T1000 (cell line): ENCODE data around the gene LGI1.

ENCODE experiments used
- DNase-seq: peaks from one replicate; lab custom pipeline; 2025; ENCODE audit warnings: mixed read lengths; lab: John Stamatoyannopoulos, UW

LGI1 gene

DNA sequence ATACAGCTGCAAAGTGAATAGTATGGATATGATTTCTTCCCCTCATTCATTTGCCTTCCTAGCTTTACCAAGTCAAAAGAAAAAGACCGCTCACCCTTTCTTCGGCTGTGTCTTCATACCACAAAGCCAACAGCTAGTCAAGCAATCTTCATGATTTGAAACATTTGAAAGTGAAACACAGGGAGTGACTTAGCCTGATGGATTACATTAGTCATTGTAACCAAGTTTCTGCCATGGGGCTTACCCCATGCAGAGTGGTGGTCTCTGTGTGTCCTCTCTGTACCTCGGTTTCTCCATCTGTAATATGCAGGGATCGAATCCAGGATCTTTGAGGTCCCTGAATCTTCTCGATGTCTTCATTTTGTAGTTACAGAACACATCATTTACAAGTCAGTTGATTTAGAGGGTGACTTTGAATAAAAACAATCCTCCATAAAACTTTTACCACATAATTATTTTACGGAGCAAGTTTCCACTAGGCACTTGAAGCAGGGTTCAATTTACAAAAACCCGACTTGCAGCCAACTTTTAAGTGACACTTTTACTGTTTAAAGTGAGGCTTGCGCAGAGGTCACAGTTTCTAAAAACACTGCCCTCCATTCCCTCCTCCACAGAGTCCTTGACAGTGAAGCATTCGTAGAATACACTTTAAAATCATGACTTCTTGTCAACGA, 2.2 kb upstream of the LGI1 start:
- no peak for DNase-seq

DNA sequence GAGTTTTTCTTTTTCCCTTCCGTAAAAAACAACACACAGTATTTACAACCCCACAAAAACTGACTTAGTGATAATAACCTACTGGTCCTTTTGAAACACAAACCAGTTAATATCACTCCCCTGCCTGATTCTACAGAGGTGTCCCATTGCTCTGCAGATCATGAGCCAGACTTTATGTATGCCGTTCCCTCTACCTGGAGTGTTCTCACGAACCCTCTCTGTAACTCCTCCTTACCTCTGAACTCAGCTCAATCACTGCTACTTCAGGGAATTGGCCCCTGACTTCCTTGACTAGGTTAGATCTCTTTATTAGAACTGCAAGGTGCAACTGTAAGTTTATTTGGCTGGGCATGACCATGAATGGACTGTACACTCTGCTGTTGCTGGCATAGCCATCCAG, 1.6 kb upstream of the LGI1 start:
- no peak for DNase-seq

- no peak for DNase-seq
Measured at GRCh38 chr10:93757136-93757535, 600 bp upstream of the LGI1 start.

GRCh38 chr10:93758508-93758885, 761 bp downstream of the LGI1 start:
- no peak for DNase-seq

DNA sequence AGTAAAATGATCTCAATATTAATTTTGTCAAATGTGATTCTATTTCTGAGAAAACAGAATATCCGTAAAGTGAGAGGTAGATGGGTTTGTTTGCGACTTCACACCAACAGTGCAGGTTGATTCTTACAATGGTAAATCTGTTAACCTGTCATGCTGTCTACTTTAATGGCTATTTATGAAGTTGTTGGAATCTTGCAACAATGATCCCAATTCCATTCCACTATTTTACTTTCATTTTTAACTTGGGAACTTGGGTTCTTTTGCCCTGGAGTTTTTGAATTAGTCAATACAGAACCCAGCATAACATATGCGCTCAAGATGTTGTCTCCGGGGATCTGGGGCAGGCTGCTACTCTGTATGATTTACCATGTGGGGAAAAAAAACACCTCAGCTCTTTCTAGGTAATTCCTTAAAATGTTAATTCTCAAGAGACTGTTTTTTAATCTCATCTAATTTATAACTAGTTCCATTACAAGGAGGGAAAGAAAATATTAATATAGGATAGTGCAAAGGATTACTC, 1.2 kb downstream of the LGI1 start:
- DNase-seq = no peak

DNA sequence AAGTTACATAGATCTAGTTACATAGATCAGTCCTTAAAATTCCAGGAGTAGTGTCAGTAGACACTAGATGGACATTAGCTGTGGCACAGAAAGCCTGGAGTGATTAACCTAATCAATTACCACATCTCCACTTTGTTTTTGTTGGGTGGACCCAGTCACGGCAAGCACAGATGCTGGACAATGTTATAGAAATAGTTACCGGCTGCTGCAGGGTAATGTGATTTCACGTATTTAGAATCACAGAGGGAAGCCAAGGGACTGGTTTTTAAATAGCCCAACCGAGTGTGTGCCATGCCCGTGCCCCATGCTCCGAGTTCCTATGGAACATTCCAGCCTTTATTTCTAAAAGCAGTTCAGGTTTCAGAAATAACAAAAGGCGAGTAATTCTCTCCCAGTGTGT, 2.8 kb downstream of the LGI1 start:
- DNase-seq = no peak

- DNase-seq = no peak
Measured at GRCh38 chr10:93762979-93763391, 5.2 kb downstream of the LGI1 start.

DNA sequence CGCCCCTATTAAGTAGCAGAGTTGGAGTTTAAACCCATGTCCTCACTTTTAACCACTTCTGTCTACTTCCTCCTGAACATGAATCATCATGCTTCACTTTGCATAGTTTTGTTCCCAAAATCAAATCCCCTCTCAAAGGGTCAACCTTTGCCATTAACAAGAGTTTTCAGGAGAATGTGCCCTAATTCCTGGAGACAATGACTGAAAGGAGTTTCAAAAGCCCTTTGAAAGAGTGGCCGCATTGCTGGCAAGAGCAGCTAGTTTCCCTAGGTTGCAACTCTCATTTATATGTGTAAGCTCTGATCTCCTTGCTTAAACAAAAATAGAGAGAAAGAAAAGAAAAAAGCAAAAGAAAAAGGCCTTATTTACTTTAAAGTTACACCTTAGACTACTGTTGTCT, 9.2 kb downstream of the LGI1 start:
- DNase-seq = no peak

DNA sequence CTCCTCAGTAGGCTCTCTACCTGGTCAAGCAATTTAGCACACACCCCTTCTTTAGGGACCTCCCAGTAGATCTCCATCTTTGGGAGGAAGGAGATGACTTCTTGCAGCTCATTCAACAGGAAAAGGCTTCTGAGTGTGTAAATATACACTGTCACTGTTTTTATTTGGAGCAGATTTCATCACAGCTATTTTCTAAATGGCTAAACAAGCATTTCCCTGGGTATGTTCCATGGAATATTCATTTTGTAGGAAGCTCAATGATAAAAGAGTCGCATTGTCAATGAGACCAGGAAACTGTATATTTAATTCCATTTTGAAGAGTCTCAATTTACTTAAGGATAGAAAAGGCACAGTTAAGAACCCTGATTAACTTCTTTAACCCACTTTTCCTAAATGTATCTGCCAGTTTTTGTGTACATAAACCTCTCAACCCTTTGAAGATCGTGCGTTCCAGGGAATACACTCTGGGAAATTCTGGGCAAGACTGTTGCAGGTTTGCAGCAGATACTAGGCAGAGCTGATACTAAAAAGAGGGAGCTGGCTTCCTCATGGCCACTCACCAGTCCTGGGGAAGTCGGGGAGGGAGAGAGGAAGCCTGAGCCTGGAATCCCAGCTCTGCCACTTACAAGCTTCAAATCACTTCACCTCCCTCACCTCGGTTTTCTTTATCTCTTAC, 10.1 kb downstream of the LGI1 start:
- DNase-seq = no peak

DNA sequence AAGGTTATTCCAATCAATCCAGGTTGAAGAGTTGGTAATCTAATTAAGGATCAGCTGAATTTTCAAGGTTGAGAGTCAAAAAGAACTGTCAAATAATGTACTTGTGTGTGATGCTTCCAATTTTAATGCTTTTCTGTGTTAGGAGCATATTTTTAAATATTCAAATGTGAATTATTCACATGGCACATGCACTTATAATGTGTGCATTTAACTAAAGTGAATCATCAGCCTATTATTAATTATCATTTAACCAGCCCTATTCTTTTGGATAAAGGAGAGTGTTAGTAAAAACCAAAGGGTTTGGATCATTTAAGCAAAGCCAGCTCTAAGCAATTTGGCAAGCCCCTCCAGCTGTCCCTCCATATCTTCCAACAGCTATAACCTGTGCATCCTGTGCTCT, 11.2 kb downstream of the LGI1 start:
- no peak for DNase-seq

DNA sequence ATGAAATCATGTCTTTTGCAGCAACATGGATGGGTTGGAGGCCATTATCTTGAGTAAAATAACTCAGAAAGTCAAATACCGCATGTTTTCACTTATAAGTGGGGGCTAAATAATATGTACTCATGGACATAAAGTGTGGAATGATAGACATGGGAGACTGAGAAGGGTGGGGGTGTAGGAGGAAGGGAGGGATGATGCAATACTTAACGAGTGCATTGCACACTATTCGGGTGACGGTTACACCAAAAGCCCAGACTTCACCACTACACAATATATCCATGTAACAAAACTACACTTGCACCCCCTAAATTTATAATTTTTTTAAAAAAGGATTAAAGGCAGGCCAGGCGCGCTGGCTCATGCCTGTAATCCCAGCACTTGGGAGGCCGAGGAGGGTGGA, 13.6 kb downstream of the LGI1 start:
- DNase-seq = no peak

DNA sequence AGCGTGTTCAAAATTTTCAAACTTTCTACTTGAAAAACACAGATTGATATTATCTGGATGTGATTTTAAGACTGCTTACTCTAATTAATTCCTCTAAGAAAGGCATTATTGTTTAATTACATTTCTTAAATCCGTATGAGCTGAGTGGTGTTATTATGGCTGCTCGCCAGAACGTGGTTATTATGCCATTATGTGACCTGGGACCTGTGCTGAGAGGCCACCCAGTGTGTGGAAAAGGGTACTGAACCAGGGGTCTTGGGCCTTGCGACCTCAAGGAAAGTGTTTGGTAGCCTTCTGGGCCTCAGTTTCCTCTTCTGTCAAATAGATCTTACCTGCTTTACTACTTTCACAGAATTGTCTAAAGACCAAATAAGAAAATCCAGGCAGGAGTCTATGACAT, 15.4 kb downstream of the LGI1 start:
- no peak for DNase-seq

- no peak for DNase-seq
Measured at GRCh38 chr10:93773705-93774104, 16.0 kb downstream of the LGI1 start.

- no peak for DNase-seq
Measured at GRCh38 chr10:93775356-93775755, 17.6 kb downstream of the LGI1 start.

DNA sequence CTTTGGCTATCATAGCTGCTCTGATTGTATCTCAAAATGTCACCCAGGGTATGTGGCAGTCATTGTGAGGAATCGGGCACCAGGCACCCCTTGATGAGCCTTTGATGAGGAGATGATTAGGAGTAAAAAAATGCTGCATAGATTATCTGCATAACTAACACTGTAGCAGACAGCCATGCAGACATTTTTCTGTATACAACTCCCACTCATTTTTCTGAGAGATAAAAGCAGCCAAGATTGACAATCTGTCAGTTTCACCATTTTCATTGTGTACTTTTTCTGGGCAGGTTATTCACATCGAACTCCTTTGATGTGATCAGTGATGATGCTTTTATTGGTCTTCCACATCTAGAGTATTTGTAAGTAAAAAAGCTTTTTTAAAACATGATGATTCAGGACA, 19.4 kb downstream of the LGI1 start:
- DNase-seq = no peak

GRCh38 chr10:93784059-93784458, 26.3 kb downstream of the LGI1 start:
- no peak for DNase-seq

GRCh38 chr10:93788413-93789208, 30.9 kb downstream of the LGI1 start:
- DNase-seq = no peak

GRCh38 chr10:93790439-93790838, 32.7 kb downstream of the LGI1 start:
- no peak for DNase-seq

DNA sequence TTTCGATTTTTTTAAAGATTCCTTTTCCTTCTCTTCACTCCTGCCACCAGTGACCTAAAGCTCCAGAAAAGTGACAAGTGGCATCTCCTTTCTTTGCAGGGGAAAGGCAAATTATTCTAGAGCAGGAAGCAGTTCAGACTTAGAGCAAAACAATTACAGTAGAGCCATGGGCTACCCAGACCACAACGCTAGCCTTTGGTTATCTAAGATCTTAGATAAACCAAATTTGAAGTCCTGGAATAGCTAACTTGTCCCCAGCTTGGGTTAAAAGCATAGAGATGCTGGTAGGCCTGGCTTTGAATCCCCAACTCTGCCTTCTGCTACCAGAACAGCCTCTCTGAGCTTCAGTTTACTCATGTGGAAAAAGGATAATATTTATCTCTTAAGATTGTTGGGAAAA, 38.4 kb downstream of the LGI1 start:
- no peak for DNase-seq

DNA sequence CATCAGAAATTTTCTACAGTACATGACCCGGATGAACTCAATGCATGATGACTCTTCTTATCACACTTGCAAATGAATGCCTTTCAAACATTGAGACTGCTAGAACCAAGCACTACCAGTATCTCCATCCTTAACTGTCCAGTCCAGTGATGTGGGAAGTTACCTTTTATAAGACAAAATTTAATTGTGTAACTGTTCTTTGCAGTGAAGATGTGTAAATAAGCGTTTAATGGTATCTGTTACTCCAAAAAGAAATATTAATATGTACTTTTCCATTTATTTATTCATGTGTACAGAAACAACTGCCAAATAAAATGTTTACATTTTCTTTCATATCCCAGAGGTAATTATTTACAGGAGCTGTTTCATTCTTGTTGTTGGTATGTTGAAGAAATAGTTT, 40.1 kb downstream of the LGI1 start:
- no peak for DNase-seq

DNA sequence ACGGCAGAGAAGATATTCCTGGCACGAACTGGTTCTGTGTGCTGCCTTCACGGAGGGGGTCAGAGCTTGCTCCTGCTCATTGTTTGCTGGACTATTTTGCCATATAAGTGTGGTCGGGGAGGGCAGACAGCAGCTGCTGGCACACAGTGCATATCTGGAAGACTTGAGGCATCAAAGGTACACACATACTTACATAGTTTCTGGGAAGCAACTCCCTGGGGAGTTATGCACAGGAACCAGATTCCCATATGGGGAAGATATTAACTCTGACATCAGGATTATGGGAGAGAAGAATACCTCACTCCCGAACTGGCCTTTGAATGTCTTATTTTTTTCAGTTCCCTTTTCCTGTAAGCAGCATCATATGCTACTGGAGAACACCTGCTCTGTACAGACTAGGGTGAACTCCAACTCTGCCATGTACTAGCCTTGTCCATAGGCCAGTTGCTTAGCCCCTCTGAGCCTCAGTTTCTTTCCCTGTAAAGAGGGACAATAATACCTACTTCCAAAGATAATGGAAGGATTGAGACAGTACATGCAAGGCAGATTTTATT, 41.5 kb downstream of the LGI1 start:
- DNase-seq = no peak

- no peak for DNase-seq
Measured at GRCh38 chr10:93804200-93804599, 46.5 kb downstream of the LGI1 start.

GRCh38 chr10:93806903-93807302, 49.2 kb downstream of the LGI1 start:
- no peak for DNase-seq
